IMR-90 (cell line): ENCODE measurements around the gene SUB1. TPM values are rescaled to one million over a fixed set of nuclear protein-coding genes. Genes with fewer than 3 reads are reported as not detected.
A peak's percentile ranks its signal among the peaks of the same experiment; 100 is the strongest.

Experiments
- ATAC-seq: fragments of 200-7000 bp; cut with Tn5 transposase; 2 replicates; pipeline ENCODE4 v1.9.1; 2020; ENCODE audit warnings: low read depth, mild to moderate bottlenecking, moderate library complexity
- BruUV-seq: library from RNA; stranded (reverse); fragments of 400-500 nt; replicated peaks from 2 replicates; lab custom pipeline; 2021; lab: Mats Ljungman, UMichigan
- CTCF ChIA-PET: fragments of 300-600 bp; formaldehyde crosslinking; extraction: SDS; loops from one replicate; lab custom pipeline; 2021; ENCODE audit warnings: antibody characterized with exemption; lab: Yijun Ruan, JAX
- POLR2A ChIA-PET: fragments of 300-600 bp; sonication (Branson Sonifier 250); formaldehyde crosslinking; loops from one replicate; lab custom pipeline; 2022; ENCODE audit warnings: antibody characterized with exemption; ENCODE audit not compliant: unreplicated experiment; lab: Charles Lee
- DNase-seq: peaks from one replicate; pipeline ENCODE4 v3.0.0; 2013
- H2AFZ ChIP-seq: replicated peaks from 2 replicates; pipeline ENCODE3; 2013; ENCODE audit warnings: low read length, mild to moderate bottlenecking; ENCODE audit not compliant: poor library complexity
- H2AK5ac ChIP-seq: 2 replicates; pipeline ENCODE4 v1.6.1; 2013; ENCODE audit warnings: low read depth, low read length, inconsistent platforms
- H2AK9ac ChIP-seq: replicated peaks from 2 replicates; pipeline ENCODE3; 2013; ENCODE audit warnings: mild to moderate bottlenecking, low read depth, low read length, moderate library complexity; ENCODE audit not compliant: poor library complexity
- H2BK120ac ChIP-seq: 2 replicates; pipeline ENCODE4 v1.6.1; 2013; ENCODE audit warnings: low read depth, low read length, inconsistent platforms
- H2BK15ac ChIP-seq: 3 replicates; pipeline ENCODE4 v1.6.1; 2013; ENCODE audit warnings: low read depth, low read length, inconsistent platforms
- H2BK20ac ChIP-seq: 2 replicates; pipeline ENCODE4 v1.6.1; 2013; ENCODE audit warnings: low read depth, mild to moderate bottlenecking, inconsistent platforms, low read length, moderate library complexity
- H2BK5ac ChIP-seq: 2 replicates; pipeline ENCODE4 v1.6.1; 2013; ENCODE audit warnings: mild to moderate bottlenecking, low read depth, low read length, inconsistent platforms; ENCODE audit not compliant: poor library complexity, severe bottlenecking
- H3K14ac ChIP-seq: replicated peaks from 2 replicates; pipeline ENCODE4 v1.6.1; 2013; ENCODE audit warnings: low read depth, low read length, inconsistent platforms
- H3K18ac ChIP-seq: 2 replicates; pipeline ENCODE4 v1.6.1; 2013; ENCODE audit warnings: low read depth, low read length, control low read depth
- H3K23ac ChIP-seq: 2 replicates; pipeline ENCODE4 v1.6.1; 2013; ENCODE audit warnings: low read depth, low read length, inconsistent platforms
- H3K27ac ChIP-seq: 2 replicates; pipeline ENCODE4 v1.5.1; 2013; ENCODE audit warnings: mild to moderate bottlenecking, control low read depth, low read length; ENCODE audit not compliant: insufficient read depth
- H3K27me3 ChIP-seq: 2 replicates; pipeline ENCODE4 v1.6.1; 2013; ENCODE audit warnings: low read length; ENCODE audit not compliant: control insufficient read depth, insufficient read depth
- H3K36me3 ChIP-seq: 2 replicates; pipeline ENCODE4 v1.6.1; 2013; ENCODE audit warnings: low read length, mixed read lengths; ENCODE audit not compliant: control insufficient read depth, insufficient read depth
- H3K4ac ChIP-seq: 2 replicates; pipeline ENCODE4 v1.6.1; 2013; ENCODE audit warnings: low read depth, low read length, inconsistent platforms
- H3K4me1 ChIP-seq: 2 replicates; pipeline ENCODE4 v1.6.1; 2013; ENCODE audit warnings: low read length, mixed read lengths; ENCODE audit not compliant: control insufficient read depth, insufficient read depth
- H3K4me2 ChIP-seq: 2 replicates; pipeline ENCODE4 v1.6.1; 2013; ENCODE audit warnings: low read depth, mild to moderate bottlenecking, control low read depth, low read length, moderate library complexity
- H3K4me3 ChIP-seq: 2 replicates; pipeline ENCODE4 v1.5.1; 2013; ENCODE audit warnings: low read depth, mild to moderate bottlenecking, control low read depth, low read length, moderate library complexity; ENCODE audit not compliant: insufficient read depth
- H3K56ac ChIP-seq: 2 replicates; pipeline ENCODE4 v1.6.1; 2013; ENCODE audit warnings: low read length, inconsistent platforms; ENCODE audit not compliant: insufficient read depth; ENCODE audit errors: extremely low read depth
- H3K79me1 ChIP-seq, 2 experiments: 2 replicates each; pipeline ENCODE4 v1.6.1; 2013; ENCODE audit warnings: low read length in 2 of 2, inconsistent platforms in 1 of 2, low read depth in 1 of 2
- H3K9ac ChIP-seq: 2 replicates; pipeline ENCODE4 v1.6.1; 2013; ENCODE audit warnings: low read depth, low read length, control low read depth
- H3K9me1 ChIP-seq: 2 replicates; pipeline ENCODE4 v1.6.1; 2013; ENCODE audit warnings: low read length, inconsistent platforms; ENCODE audit not compliant: insufficient read depth
- H3K9me3 ChIP-seq: 2 replicates; pipeline ENCODE4 v1.6.1; 2013; ENCODE audit warnings: low read length; ENCODE audit not compliant: control insufficient read depth, insufficient read depth
- H4K20me1 ChIP-seq: 2 replicates; pipeline ENCODE4 v1.6.1; 2013; ENCODE audit warnings: low read length, inconsistent platforms; ENCODE audit not compliant: insufficient read depth
- H4K5ac ChIP-seq: 2 replicates; pipeline ENCODE4 v1.6.1; 2013; ENCODE audit warnings: mild to moderate bottlenecking, low read depth, low read length, control low read depth
- H4K8ac ChIP-seq, 2 experiments: 2 replicates each; pipeline ENCODE4 v1.6.1; 2013; ENCODE audit warnings: low read depth in 2 of 2, low read length in 2 of 2, control low read depth in 1 of 2, inconsistent platforms in 1 of 2
- H4K91ac ChIP-seq: 2 replicates; pipeline ENCODE4 v1.6.1; 2013; ENCODE audit warnings: low read depth, low read length, inconsistent platforms; ENCODE audit not compliant: insufficient read depth
- FOS ChIP-seq: fragments of 150-350 bp; IDR thresholded peaks from 2 replicates; pipeline ENCODE4 v1.6.1; 2016; ENCODE audit warnings: low read depth, low read length
- POLR2A ChIP-seq: IDR thresholded peaks from 2 replicates; pipeline ENCODE4 v1.6.1; 2012; ENCODE audit warnings: mild to moderate bottlenecking, low read depth, low read length
- WGBS, 2 experiments: methylation state at CpG; one replicate each; pipeline versions ENCODE4 v1.1.5 to v1.1.7; 2013; ENCODE audit warnings: missing lambda C conversion rate in 2 of 2; ENCODE audit not compliant: insufficient read length in 1 of 2; ENCODE audit errors: extremely low coverage in 2 of 2; 5-methylcytosine and 5-hydroxymethylcytosine counted together
- dilution Hi-C: fragments of 300-500 bp; cut with HindIII; formaldehyde crosslinking; loops from one replicate; pipeline ENCODE4 v1.14.3; 2018; ENCODE audit warnings: low sequenced_read_pairs; ENCODE audit not compliant: unreplicated experiment
- in situ Hi-C: fragments of 300-500 bp; cut with MboI; formaldehyde crosslinking; loops from 3 replicates; pipeline ENCODE4 v1.14.3; 2019; ENCODE audit warnings: low sequenced_read_pairs, inconsistent platforms, mixed read lengths
- intact Hi-C: fragments of 100-400 bp; cut with micrococcal nuclease; formaldehyde crosslinking; loops from 2 replicates; pipeline ENCODE4 v1.10.0; 2022
- polyA plus RNA-seq, 3 experiments: library from polyadenylated mRNA; depleted of rRNA; stranded (reverse); fragments of >200 nt; gene quantifications; 2 replicates each; pipeline ENCODE4 v1.2.3, GENCODE V29; 2012; ENCODE audit warnings: low replicate concordance in 1 of 3
- total RNA-seq: library from RNA; depleted of rRNA; stranded (reverse); fragments of >200 nt; gene quantifications from 2 replicates; pipeline ENCODE4 v1.2.3, GENCODE V29; 2012

Gene SUB1
- total and polyA plus RNA-seq, 2 of the 4 experiments (the other 2 are of a cell fraction) = 19.5 to 155 TPM

DNA sequence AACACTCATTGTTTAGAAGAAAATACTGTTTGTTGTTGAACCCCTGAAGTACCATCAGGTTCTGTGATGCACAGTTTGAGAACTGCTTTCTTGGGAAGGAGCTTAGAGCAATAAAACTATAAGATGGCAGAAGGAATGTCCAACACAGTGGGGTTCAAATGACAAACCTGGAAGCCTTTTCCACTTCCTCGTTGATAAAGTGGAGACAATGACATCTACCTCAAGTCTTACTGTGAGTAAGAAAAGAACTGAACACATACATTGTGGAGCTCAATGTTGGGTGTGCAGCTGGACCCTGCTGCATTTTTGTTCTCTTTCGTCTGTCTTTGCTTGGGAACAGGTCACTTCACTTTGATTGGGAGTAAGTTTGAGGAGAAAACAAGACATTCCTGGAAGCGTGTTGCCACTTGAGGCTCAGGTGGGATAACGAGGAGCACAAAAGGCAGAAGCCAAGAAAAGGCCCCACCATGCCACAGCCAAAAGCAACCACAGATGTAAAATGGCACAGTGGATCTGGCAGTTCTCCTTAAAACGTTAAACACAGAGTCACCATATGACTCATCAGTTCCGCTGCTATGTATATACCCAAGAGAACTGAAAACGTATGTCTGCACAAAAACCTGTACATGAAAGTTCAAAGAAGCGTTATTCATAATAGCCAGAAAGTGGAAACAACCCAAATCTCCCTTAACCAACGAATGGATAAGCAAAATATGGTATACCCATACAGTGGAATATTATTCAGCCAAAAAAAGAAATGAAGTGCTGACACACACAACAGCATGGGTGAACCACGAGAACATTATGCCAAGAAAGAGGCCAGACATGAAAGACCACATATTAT, 42.9 kb upstream of the SUB1 start:
- Histone ChIP-seq H3K4me2 (no peak overlapping the region), H3K9me3 (no peaks in the 10 kb centered on the region), H3K9ac (no peak overlapping the region), H4K20me1 (no peaks in the 10 kb centered on the region), H3K18ac (peak overlapping the region; percentile 0; the same call in 1 of the 2 replicates), H3K27ac (no peak overlapping the region), H3K23ac (no peak overlapping the region), H3K9me1 (no peaks in the 10 kb centered on the region), H4K91ac (no peak overlapping the region), H3K4ac (no peak overlapping the region), H3K56ac (no peak overlapping the region), H2AK9ac (no peak overlapping the region), H4K5ac (no peak overlapping the region), H2AK5ac (no peak overlapping the region), H2BK20ac (no peak overlapping the region), H3K14ac (no peak overlapping the region), H3K36me3 (no peaks in the 10 kb centered on the region), H2AFZ (no peak overlapping the region), H3K4me3 (no peak overlapping the region), H3K27me3 (no peaks in the 10 kb centered on the region), H2BK5ac (no peak overlapping the region), H2BK120ac (no peak overlapping the region), H3K4me1 (no peaks in the 10 kb centered on the region; the same call in 1 of the 2 replicates), H2BK15ac (no peak overlapping the region), H4K8ac (no peak overlapping the region), H3K79me1 (no peaks in the 10 kb centered on the region)
- intact Hi-C loops = no loop called here
- in situ Hi-C loops = no loop called here
- DNase-seq (peak; percentile 84), ATAC-seq (peak; percentile 69; the same call in 1 of the 2 replicates)
- CTCF ChIA-PET = interaction anchor here (0.7 kb wide), 1 partner anchor 555 kb away, joined by 3 read pairs; no protein-coding TSS in a partner anchor
- no CpG with 5 or more reads among the region's 10 CpGs for WGBS, 2 experiments
- dilution Hi-C loops = no loop called here
- no peak for TF ChIP-seq POLR2A
- TF ChIP-seq FOS = peak; percentile 71
- POLR2A ChIA-PET = no interaction called here
- no TSS peak for BruUV-seq
